SH-SY5Y (cell line): ENCODE results near the gene AGBL1.

ENCODE experiments used
- GATA2 ChIP-seq: IDR thresholded peaks from 2 replicates; pipeline ENCODE4 v1.6.1; 2011; ENCODE audit warnings: mild to moderate bottlenecking, low read depth, low read length
- GATA3 ChIP-seq: IDR thresholded peaks from 2 replicates; pipeline ENCODE4 v1.6.1; 2011; ENCODE audit warnings: low read depth, mild to moderate bottlenecking, low read length, moderate library complexity

DNA sequence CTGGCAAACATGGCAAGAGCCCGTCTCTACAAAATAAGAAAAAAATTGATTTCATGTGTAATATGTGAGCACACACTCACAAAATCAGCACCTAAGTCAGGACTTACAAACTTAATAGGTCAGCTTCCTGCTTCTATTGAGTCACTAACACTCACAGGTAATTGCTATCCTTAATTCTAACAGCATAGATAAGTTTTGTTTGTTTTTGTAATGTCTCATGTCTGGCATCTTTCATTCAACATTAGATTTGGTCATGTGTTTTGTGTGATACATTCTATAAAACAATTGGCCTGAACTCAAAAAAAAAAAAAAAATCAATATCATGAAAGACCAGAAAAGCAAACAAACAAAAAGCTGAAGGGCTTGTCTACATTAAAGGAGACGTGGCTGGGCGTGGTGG lies 564.7 kb downstream of the AGBL1 start:
- TF ChIP-seq GATA3 (no peak), GATA2 (no peak)
